ENCODE results near the gene C4orf50.

- TF ChIP-seq CTCF (IDR thresholded peaks at IDR 0.05), result no peak
- no peak for TF ChIP-seq POLR2AphosphoS5 (IDR thresholded peaks at IDR 0.05)
- no peak for TF ChIP-seq POLR2A (IDR thresholded peaks at IDR 0.05)
- no peak for TF ChIP-seq EP300 (IDR thresholded peaks at IDR 0.05)
Measured at GRCh38 chr4:6055030-6055429, 36.8 kb upstream of the C4orf50 start.

Measured in sigmoid colon (tissue), 4 donors.